SIG-M5 (cell line): Measurements from ENCODE around the gene VPS72.

Source experiments
- DNase-seq: peaks from one replicate; lab custom pipeline; 2025; lab: John Stamatoyannopoulos, UW

Gene VPS72

DNA sequence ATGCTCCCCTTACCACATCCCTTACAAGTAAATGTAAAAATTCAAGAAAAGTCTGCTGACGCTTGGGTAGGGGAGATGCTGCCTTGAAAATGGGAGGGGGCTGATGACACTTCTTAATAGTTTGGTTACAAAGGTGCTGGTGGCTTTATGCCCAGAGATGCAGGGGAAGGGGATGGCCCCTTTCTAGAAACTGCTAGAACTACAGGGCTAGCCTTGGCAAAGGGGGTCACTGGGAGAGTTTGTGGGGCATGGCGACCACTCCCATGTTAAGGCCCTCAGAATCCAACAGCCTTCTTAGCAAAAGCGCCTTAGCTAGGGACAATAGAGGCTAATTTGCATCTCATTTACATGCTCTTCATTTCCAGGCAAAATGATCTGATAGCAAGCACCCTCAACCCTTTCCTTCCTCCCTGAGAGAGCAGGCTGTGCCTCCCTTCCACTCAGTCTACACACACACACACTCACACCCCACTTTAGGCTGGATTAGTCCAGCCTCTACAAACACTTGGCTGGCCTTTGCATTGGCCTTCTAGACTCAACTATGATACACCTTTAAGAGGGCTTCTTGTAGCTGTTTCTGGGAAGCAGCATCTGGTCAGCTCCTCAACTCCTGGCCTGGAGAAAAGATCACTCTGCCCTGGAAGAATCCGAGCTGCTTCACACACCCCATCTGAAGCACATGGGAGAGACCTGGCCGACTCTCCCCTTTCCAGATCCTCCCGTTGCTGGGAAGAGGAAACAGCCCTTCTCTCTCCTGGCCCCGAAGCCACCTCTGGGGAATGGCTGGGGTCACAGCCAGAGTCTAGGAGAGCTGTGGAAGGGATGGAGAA lies 45.3 kb downstream of the VPS72 start:
- DNase-seq: no peak

DNA sequence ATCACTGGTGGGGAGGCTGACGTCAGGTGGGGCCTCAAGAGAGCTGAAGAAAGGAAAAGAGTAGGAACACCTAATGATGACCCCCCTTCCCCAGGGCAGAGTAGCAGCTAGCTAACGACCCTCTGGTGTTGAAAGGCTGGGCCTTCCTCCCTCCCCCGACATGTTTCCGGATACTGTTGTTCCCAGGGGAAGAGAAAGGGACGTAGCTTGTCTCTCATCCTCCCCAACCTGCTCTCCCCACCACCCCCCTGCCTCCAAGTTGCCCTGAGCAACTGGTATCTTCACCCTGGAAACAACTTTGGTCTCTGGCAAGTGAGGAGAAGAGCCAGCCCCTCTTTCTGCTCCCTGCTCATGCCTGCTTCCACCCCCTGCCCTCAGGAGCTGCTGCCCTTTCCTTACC lies 46.0 kb downstream of the VPS72 start:
- DNase-seq: no peak

DNA sequence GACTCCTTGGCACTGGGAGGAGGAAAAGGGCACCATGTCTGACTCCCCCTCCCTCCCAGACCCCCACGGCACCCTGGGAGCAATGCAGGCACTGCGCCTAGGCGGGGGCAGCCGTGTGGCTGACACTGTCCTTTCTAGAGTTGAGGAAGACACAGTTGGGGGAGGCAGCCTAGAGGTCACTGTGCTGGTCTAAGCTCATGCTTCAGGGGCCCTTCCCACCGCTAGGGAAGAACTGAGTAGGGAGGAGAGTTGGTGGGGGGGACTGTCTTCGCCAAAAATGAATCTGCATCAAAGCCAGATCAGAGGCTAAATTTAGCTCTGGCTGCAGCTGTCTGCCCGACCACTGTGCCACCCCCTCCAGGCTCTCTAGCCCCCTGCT lies 47.0 kb downstream of the VPS72 start:
- no peak for DNase-seq

DNA sequence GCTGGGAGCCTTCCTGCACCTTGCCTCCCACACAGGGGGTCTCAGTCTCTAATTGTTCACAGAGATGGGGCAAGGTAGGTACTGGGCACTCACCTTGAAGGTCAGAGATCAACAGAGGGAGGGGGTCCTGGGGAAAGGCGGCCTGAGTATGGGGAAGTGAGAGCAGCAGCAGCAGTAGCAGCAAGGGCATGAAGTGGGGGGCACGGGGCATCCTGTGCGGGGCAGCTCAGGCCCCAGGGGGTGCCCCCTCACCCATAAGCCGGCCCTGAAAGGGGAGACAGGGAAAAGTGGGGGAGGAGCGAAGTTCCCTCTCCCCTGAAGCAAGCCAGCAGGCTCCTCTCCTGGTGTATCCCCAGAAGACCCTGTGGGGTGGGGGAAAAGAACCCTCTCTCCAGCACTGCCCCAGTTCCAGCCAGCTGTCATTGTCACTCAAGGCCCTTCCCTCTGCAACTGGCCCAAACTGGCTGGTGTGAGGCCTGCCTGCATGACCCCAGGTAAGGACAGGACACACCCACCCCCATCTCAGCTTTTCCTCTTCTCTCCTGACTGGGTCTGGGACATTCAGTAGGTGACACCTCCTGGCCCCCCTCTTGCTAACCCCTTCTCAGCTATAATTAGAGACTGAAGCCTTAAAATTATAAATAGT lies 47.5 kb downstream of the VPS72 start:
- DNase-seq: no peak

DNA sequence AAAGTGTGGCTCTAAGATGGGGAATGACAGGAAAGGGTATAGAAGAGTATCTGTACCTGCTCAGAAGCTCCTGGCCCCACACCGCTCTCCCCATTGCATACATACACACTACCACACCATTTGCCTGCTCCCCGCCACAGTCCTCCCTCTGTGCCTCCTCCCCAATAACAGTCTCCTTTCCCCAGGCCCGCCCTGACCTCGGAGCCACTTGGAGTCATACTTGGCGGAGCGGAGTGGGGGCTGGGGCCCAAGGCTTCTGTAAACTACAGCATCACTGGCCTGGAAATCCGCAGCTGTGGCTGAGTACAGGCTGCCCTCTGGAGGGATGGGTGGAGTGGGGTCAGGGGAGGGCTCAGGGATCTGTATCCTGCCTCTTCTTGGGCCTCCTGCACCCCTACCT lies 52.2 kb downstream of the VPS72 start:
- DNase-seq: no peak

DNA sequence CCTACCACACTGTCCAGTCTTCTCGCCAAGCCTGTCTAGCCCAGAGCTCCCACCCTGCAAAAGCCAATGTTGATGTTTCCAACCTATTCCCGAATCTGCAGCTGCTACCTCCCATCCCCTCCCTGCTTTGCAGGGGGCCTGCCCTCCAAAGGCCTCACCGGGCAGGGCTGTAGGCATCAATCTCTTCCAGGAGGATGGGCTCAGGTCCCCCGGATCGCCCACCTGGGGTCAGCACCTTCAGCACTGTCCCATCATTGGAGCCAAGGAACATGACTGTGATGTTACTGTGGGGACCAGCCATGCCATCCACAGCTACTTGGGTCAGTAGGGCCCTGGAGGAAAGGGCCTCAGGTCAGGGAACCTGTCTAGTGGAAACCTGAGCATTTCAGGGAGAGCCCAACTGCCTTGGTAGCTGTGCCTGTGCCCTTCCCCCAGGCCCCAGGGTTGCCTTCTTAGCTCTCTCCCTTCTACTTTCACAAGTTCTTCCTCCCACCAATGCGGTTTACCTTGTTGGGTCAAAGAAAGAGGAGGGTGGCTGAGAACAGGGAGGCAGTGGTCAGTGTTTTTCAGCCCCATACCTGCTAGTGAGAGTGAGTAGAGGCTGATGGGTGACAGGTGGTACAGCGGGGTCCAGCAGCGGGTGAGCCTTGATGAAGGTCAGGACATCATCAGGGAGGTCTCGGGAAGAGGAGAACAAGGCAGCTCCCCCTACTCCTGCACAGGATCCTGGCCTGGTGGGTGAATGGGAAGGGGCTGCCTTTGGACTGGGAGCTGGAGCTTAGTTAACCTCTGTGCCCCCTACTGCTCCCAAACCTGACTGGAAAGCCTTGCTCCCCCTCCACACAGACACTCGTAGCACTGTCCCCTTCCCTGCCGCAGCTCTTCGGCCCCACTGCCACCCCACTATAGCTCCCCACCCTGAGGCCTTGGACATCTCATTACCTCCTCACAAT lies 54.3 kb downstream of the VPS72 start:
- DNase-seq: no peak

DNA sequence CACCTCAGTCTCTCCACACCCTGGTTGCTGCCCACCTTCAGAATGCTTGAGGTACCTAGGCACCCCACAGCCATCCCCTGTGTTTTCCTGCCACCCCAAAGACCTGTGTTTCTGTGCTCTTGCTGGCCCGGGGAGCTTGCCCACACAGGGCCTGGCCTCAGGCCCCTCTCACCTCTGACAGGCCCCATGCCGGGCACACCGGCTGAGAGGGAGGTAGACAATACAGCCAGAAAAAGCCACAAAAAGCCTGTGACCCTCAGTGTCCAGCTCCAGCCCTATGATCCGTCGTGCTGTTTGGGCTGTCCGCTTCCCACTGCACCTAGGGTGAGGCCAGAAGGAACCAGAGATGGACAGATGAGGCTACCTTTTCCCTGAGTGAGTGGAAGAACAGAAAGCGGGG lies 55.0 kb downstream of the VPS72 start:
- DNase-seq: no peak

DNA sequence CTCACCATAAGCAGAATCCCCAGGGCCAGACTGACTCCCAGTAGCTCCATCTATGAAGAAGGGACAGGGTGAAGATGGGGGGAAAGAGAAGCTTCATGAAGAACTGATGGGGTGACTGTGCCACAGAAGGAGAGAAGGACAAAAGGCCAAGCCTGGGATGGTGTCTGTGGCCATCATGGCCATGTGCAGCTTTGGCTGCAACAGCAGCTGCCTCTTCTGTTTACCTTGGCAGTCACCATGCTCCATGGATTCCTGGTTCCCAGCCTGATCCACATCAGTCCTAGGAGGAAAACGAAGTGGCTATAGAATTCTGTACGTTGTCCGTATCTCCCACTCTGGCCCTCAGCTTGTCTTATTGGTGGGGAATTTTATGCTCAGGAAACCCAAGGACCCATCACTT lies 55.6 kb downstream of the VPS72 start:
- DNase-seq: no peak

DNA sequence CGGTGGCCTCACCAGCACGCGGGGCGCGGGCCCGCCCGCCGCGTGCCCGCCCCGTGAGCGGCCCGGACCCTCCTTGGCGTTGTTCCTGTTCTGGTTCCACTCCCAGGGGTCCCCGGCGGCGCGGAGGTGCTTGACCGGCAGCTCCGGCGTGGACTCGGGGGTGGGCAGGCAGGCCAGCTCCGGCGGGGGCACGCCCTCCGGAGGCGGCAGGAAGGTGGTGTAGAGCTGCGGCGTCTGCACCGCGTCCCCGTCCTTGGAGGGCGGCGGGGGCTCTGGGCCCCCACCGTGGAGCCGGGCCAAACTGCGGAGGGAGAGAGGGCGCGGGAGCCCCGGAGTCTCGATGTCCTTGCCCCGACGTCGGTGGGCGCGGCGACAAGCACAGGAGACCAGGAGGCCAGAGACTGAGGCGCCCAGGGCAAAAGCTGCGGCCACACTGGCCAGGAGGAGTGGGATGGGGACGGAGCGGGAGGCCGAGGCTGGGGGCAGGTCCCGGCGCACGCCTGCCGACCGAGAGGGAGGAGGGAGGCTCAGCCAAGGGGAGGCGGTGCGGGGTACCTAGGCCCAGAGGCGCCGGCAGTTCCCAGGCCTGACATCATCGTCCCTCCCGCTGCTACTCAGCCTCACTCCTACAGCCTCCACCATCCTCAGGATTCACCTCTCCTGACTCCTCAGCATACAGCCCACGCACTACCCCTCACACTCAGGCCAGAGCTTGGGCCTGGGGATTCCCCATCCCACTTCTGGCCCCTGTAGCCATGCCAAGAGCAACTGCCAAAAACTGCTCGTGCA lies 56.8 kb downstream of the VPS72 start:
- no peak for DNase-seq

DNA sequence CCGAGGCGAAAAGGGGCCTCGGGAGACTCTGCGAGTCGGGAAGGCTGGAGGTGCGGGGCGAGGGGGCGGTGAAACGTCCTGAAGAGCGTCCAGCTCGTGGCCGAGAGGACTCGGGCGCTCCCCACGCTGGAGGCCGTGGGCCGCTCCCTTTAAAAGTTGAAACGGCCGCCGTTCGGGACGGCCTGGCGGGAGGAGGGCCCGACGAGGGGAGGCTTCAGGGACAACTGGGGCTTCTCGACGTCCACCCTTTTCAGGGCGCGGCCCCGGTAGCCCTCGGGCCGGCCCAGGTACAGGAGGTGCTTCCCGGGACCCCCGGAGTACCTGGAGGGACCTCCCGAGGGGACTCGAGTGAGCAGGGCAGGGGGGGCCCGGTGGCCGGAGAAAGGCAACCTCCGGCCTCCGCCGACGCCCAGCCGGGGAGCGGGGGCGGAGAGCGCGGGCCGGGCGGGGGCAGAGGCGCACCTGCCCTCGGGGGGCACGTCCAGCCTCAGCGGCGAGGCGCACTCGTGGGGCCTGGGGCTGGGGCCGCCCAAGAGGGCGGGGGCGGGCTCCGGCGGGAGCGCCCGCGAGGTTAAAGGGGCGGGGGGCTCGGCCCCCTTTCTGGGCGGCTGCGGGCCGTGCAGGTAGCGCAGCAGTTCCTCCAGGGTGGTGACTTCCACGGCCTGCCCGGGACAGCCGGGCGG lies 57.5 kb downstream of the VPS72 start:
- DNase-seq: no peak

DNA sequence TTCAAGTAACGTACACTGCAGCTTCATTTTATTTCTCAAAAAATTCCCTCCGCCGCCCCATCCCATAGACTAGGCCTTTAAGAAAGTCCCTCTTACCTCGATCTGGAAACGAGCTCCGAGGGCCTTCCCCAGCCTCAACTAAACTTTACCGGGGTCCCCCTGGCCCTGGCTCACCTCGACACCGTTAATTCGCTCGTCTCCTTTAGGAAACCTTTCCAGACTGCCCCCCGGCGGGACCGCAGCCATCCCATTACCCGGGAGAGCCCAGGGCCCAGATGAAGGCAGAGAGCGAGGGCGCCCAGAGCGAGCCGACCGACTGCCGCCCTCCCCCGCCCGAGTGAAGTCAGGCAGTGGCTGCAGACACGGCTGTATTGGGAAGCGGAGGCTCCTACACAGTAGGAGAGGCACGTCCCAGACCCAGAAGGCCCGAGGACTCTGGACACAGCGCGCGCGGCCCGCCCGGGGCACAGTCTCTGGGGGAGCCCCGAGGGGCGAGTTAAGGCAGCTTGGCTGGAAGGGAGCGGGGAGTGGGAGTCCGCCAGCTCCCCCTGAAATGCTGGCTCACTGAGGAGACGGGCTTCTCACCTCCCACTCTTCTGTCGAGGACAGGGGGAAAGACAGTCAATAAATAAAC lies 58.2 kb downstream of the VPS72 start:
- DNase-seq: no peak

DNA sequence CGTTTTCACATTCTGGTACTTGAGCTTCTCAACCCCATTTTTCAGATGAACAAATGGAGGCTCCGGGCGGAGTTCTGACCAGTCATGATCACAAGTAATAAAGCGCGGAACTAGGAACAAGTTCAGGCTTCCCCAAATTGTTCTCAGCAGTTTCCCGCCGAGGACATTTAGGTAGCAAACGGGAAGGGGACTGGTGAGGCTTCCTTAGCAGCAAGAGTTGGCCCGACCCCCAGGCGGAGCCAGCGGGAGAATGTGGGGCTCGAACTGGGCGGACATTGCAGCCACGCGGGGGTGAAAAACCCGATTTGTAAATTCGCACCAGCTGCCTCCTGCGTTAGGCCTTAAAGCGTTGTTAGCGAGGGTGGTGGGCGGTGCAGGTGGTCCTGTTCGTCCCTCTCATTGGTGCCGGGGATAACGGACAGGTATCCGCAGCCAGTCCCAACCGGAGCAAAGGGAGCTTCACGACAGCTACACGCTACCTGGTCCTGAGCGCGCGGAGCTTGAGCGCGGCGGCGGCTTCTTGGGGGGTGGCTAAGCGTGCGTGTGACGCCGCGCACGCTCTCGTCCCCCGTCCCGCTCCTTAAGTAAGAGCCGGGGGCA lies 58.9 kb downstream of the VPS72 start:
- DNase-seq: no peak

DNA sequence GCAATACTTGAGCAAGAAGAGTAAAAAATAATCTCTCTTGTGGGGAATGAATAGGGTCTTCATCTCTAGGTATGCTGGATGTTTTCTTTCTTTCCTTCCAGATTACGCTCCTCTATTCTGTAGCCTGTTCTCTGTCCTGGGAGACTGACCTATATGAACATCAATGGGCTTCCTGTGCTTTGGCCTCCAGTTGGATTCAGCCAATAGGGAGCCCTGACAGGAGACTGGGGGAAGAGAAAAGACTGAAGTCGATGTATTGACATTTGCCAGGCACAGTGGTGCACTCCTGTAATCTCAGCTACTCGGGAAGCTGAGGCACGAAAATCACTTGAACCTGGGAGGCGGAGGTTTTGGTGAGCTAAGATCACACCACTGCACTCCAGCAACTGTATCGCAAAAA lies 61.2 kb downstream of the VPS72 start:
- no peak for DNase-seq
